IPS-18a (cell line): ENCODE measurements around the gene TMEM213.

Experiments
- H3K27ac ChIP-seq: one replicate; pipeline ENCODE4 v1.5.1; 2013; ENCODE audit warnings: low read length
- H3K27me3 ChIP-seq: one replicate; pipeline ENCODE4 v1.6.1; 2013; ENCODE audit warnings: mild to moderate bottlenecking, low read length; ENCODE audit not compliant: control insufficient read depth, insufficient read depth
- H3K36me3 ChIP-seq: one replicate; pipeline ENCODE4 v1.6.1; 2013; ENCODE audit warnings: low read depth, low read length; ENCODE audit not compliant: control insufficient read depth
- H3K4me1 ChIP-seq: one replicate; pipeline ENCODE4 v1.6.1; 2013; ENCODE audit warnings: low read depth, low read length; ENCODE audit not compliant: control insufficient read depth
- H3K4me3 ChIP-seq: one replicate; pipeline ENCODE4 v1.5.1; 2013; ENCODE audit warnings: low read length
- H3K9ac ChIP-seq: one replicate; pipeline ENCODE4 v1.6.1; 2013; ENCODE audit warnings: mild to moderate bottlenecking, low read length, moderate library complexity
- H3K9me3 ChIP-seq: one replicate; pipeline ENCODE4 v1.6.1; 2013; ENCODE audit warnings: low read depth, low read length; ENCODE audit not compliant: control insufficient read depth

Gene TMEM213

GRCh38 chr7:138880881-138881578 is 83.2 kb downstream of the TMEM213 start:
- no peaks in the 10 kb centered on the region for H3K4me1 ChIP-seq
- H3K36me3 ChIP-seq = peaks cover 20% of the 10 kb centered on the region
- no peaks in the 10 kb centered on the region for H3K27me3 ChIP-seq
- H3K9me3 ChIP-seq = no peaks in the 10 kb centered on the region
- no peak overlapping the region for H3K9ac ChIP-seq
- no peak overlapping the region for H3K4me3 ChIP-seq
- no peak overlapping the region for H3K27ac ChIP-seq

GRCh38 chr7:138881579-138882188 is 83.9 kb downstream of the TMEM213 start:
- Histone ChIP-seq H3K27me3 (no peaks in the 10 kb centered on the region), H3K4me1 (no peaks in the 10 kb centered on the region), H3K36me3 (peaks cover 20% of the 10 kb centered on the region), H3K4me3 (no peak overlapping the region), H3K9me3 (no peaks in the 10 kb centered on the region), H3K9ac (no peak overlapping the region), H3K27ac (no peak overlapping the region)

- Histone ChIP-seq H3K9me3 (no peaks in the 10 kb centered on the region), H3K27ac (no peak overlapping the region), H3K9ac (no peak overlapping the region), H3K4me3 (no peak overlapping the region), H3K36me3 (peaks cover 20% of the 10 kb centered on the region), H3K27me3 (no peaks in the 10 kb centered on the region), H3K4me1 (no peaks in the 10 kb centered on the region)
These were observed 84.5 kb downstream of the TMEM213 start for GRCh38 chr7:138882249-138882648.

- H3K4me3 ChIP-seq = no peak overlapping the region
- no peaks in the 10 kb centered on the region for H3K27me3 ChIP-seq
- H3K9me3 ChIP-seq = no peaks in the 10 kb centered on the region
- no peak overlapping the region for H3K9ac ChIP-seq
- no peaks in the 10 kb centered on the region for H3K4me1 ChIP-seq
- peaks cover 6% of the 10 kb centered on the region for H3K36me3 ChIP-seq
- H3K27ac ChIP-seq = no peak overlapping the region
These were observed 87.8 kb downstream of the TMEM213 start for GRCh38 chr7:138885383-138886147.

GRCh38 chr7:138886501-138886917 is 88.7 kb downstream of the TMEM213 start:
- Histone ChIP-seq H3K4me1 (peaks cover 4% of the 10 kb centered on the region), H3K27me3 (no peaks in the 10 kb centered on the region), H3K9ac (no peak overlapping the region)

GRCh38 chr7:138887085-138887710 is 89.4 kb downstream of the TMEM213 start:
- Histone ChIP-seq H3K9ac (no peak overlapping the region), H3K36me3 (peaks cover 4% of the 10 kb centered on the region), H3K27ac (no peak overlapping the region), H3K27me3 (no peaks in the 10 kb centered on the region), H3K4me1 (peaks cover 4% of the 10 kb centered on the region), H3K9me3 (no peaks in the 10 kb centered on the region), H3K4me3 (no peak overlapping the region)

More at GRCh38 chr7:138886501-138886917, 88.7 kb downstream of the TMEM213 start:
- no peak overlapping the region for H3K4me3 ChIP-seq
- no peak overlapping the region for H3K27ac ChIP-seq
- H3K36me3 ChIP-seq = no peaks in the 10 kb centered on the region
- no peaks in the 10 kb centered on the region for H3K9me3 ChIP-seq
